ENCODE data around the gene SLC22A15. TPM values are rescaled to one million over a fixed set of nuclear protein-coding genes. Genes with fewer than 3 reads are reported as not detected.

The SLC22A15 gene
- total and polyA plus RNA-seq, 10 of the 15 experiments (the other 5 are each of a cell fraction or from before 2014, with no cell fraction given), result 0.05 to 2.8 (median 0.13) TPM; not detected in 1

- CTCF ChIA-PET, result interaction anchor here (1.3 to 6.0 kb wide), 2 partner anchors 16 to 33 kb away, joined by 3 to 29 read pairs; no protein-coding TSS in a partner anchor
- TF ChIP-seq RCOR1 (conservative IDR thresholded peaks at IDR 0.05; ENCODE audit: low read depth, low read length) (no peak), ZNF207 (IDR thresholded peaks at IDR 0.05; ENCODE audit: borderline replicate concordance) (no peak), NFYA (IDR thresholded peaks at IDR 0.05; ENCODE audit: borderline replicate concordance, low read depth, low read length) (no peak), PRDM15 (CRISPR knock-in tag; IDR thresholded peaks at IDR 0.05) (no peak), E2F8 (IDR thresholded peaks at IDR 0.05; ENCODE audit: low read depth, partially characterized antibody) (no peak), ZNF274 (IDR thresholded peaks at IDR 0.05; ENCODE audit: insufficient read depth, insufficient read length) (no peak), NFIC (IDR thresholded peaks at IDR 0.05; ENCODE audit: low read depth, low read length) (no peak), CHD4 (IDR thresholded peaks at IDR 0.05) (no peak), CEBPB (IDR thresholded peaks at IDR 0.05; ENCODE audit: borderline replicate concordance in 1 of 2, low read depth in 2 of 2, low read length in 2 of 2) (no peak), PBX3 (IDR thresholded peaks at IDR 0.05; ENCODE audit: insufficient replicate concordance, low read depth, low read length) (no peak), SMAD5 (IDR thresholded peaks at IDR 0.05; ENCODE audit: low read depth) (no peak), MEF2A (IDR thresholded peaks at IDR 0.05; ENCODE audit: insufficient read depth, low read depth, low read length) (no peak), NBN (IDR thresholded peaks at IDR 0.05) (no peak)
Observed at GRCh38 chr1:116106646-116107045, 130.3 kb downstream of the SLC22A15 start.

More at GRCh38 chr1:116106646-116107045, 130.3 kb downstream of the SLC22A15 start:
- SMC1A ChIA-PET (ENCODE audit: uncharacterized antibody, unreplicated experiment), result interaction anchor here (0.6 to 2.6 kb wide), 8 partner anchors 9 to 875 kb away, joined by 3 to 9 read pairs (median 4); no protein-coding TSS in a partner anchor
- no peaks in the 10 kb centered on the region for H4K20me1 ChIP-seq (ENCODE audit: control insufficient read depth, insufficient read depth)
- H3K27ac ChIP-seq (ENCODE audit: control insufficient read depth, insufficient read depth), result no peak overlapping the region
- DNase-seq (ENCODE audit: low read depth, low spot score), result no peak
- no peak for ATAC-seq
- H3K79me2 ChIP-seq (ENCODE audit: control insufficient read depth, insufficient read depth, low read length), result no peaks in the 10 kb centered on the region
- in situ Hi-C loops (cut with MboI), result no loop called here
- RAD21 ChIA-PET (ENCODE audit: unreplicated experiment), result interaction anchor here (1.0 kb wide), 1 partner anchor 33 kb away, joined by 3 read pairs; no protein-coding TSS in a partner anchor
- intact Hi-C loops (cut with micrococcal nuclease; ENCODE audit: unreplicated experiment), result no loop called here
- no peak overlapping the region for H3K4me2 ChIP-seq (ENCODE audit: control insufficient read depth, insufficient read depth)
- H3K4me1 ChIP-seq (ENCODE audit: control insufficient read depth, insufficient read depth, low read length), result peaks cover 5% of the 10 kb centered on the region
- H3K9me3 ChIP-seq (replicated peaks; ENCODE audit: control insufficient read depth, insufficient read depth, low read length), result no peaks in the 10 kb centered on the region
- FAIRE-seq, result no peak
- H3K27me3 ChIP-seq (replicated peaks in 1 of 2; ENCODE audit: control insufficient read depth in 2 of 2, insufficient read depth in 2 of 2, low read length in 1 of 2), result no peaks in the 10 kb centered on the region
- H3K36me3 ChIP-seq (ENCODE audit: control insufficient read depth in 2 of 2, insufficient read depth in 2 of 2, low read length in 1 of 2), result no peaks in the 10 kb centered on the region
- no peak overlapping the region for H2AFZ ChIP-seq (ENCODE audit: control insufficient read depth, low read depth, low read length)
- no peak overlapping the region for H3K9ac ChIP-seq (ENCODE audit: control insufficient read depth, insufficient read depth, low read length)
- H3K4me3 ChIP-seq, result no peak overlapping the region
- POLR2A ChIA-PET, result interaction anchor here (0.7 to 1.6 kb wide), 6 partner anchors 9 to 1563 kb away, joined by 3 to 5 read pairs (median 3); no protein-coding TSS in a partner anchor
- 89% methylated on average over 4 of the region's 4 CpGs for WGBS (ENCODE audit: insufficient coverage, insufficient replicate concordance, low lambda C conversion rate, missing lambda C conversion rate)
- no TSS peak for BruUV-seq (replicated peaks)

Measured in GM12878 (cell line).